ENCODE data around the gene CDYL.
A peak's percentile ranks its signal among the peaks of the same experiment; 100 is the strongest.
"Not testable (repeated sequence)": the region's sequence is repeated elsewhere in the genome, so short reads cannot be mapped to it uniquely, and the experiment has no call there.

Gene CDYL

DNA sequence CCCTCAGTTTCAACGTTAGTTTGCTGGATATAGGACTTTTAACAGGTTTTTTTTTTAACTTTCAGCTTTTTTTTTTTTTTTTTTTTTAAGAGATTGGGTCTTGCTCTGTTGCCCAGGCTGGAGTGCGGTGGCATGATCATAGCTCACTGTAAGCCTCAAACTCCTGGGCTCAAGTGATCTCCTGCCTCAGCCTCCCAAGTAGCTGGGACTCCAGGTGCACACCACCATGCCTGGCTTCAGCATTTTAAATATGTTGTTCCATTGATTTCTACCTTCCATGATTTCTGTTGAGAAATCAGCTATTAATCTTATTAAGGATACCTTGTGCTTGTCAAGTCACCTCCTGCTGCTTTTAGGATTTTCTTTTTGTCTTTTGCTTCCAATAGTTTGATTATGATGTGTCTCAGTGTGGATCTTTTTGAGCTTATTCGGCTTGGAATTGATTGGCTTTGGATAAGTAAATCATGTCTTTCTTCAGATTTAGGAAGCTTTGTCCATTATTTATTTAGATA is 52.0 kb downstream of the CDYL start:
- no peak for DNase-seq (ENCODE audit: low read depth)
- TF ChIP-seq, protein P1, sequence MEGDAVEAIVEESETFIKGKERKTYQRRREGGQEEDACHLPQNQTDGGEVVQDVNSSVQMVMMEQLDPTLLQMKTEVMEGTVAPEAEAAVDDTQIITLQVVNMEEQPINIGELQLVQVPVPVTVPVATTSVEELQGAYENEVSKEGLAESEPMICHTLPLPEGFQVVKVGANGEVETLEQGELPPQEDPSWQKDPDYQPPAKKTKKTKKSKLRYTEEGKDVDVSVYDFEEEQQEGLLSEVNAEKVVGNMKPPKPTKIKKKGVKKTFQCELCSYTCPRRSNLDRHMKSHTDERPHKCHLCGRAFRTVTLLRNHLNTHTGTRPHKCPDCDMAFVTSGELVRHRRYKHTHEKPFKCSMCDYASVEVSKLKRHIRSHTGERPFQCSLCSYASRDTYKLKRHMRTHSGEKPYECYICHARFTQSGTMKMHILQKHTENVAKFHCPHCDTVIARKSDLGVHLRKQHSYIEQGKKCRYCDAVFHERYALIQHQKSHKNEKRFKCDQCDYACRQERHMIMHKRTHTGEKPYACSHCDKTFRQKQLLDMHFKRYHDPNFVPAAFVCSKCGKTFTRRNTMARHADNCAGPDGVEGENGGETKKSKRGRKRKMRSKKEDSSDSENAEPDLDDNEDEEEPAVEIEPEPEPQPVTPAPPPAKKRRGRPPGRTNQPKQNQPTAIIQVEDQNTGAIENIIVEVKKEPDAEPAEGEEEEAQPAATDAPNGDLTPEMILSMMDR (conservative IDR thresholded peaks at IDR 0.05; ENCODE audit: low read depth, low read length): no peak
- H3K4me3 ChIP-seq (ENCODE audit: low read depth, low read length): no peak overlapping the region

DNA sequence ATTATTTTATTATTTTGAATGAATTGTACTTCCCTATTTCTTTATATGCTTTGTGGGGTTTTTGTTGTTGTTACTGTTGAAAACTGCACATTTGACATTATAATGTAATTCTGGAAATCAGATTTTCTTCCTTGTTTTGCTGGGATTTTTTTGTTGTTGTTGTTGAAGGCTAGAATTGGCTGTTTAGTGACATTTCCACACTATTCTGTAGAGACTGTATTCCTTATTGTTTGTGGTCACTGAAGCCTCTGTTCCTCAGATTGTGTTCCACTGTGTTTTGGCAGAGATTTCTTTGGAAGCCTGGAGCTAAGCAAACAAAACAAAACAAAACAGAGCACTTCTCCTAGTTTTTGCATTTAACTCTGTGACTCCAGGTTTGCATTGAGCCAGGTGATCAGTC is 52.9 kb downstream of the CDYL start:
- TF ChIP-seq, protein P1 (conservative IDR thresholded peaks at IDR 0.05; ENCODE audit: low read depth, low read length): no peak
- H3K4me3 ChIP-seq (ENCODE audit: low read depth, low read length): no peak overlapping the region
- DNase-seq (ENCODE audit: low read depth): no peak

DNA sequence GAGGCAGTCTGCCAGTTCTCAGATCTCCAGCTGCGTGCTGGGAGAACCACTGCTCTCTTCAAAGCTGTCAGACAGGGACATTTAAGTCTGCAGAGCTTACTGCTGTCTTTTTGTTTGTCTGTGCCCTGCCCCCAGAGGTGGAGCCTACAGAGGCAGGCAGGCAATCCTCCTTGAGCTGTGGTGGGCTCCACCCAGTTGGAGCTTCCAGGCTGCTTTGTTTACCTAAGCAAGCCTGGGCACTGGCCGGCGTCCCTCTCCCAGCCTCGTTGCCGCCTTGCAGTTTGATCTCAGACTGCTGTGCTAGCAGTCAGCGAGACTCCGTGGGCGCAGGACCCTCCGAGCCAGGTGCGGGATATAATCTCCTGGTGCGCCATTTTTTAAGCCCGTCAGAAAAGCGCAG is 59.3 kb downstream of the CDYL start:
- H3K4me3 ChIP-seq (ENCODE audit: low read depth, low read length); DNase-seq (ENCODE audit: low read depth): not testable (repeated sequence)

DNA sequence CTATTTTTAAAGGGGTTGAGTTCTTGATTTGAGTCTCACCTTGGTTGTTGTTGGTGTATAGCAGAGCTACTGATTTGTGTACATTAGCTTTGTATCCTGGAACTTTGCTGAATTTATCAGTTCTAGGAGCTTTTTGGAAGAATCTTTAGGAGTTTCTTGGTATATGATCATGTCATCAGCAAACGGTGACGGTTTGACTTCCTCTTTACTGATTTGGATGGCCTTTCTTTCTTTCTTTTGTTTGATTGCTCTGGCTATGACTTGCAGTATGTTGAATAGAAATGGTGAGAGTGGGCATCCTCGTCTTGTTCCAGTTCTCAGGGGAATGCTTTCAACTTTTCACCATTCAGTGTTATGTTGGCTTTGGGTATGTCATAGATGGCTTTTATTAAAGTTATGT is 64.0 kb downstream of the CDYL start:
- H3K4me3 ChIP-seq (ENCODE audit: low read depth, low read length): no peak overlapping the region
- no peak for DNase-seq (ENCODE audit: low read depth)
- TF ChIP-seq, protein P1 (conservative IDR thresholded peaks at IDR 0.05; ENCODE audit: low read depth, low read length): no peak

DNA sequence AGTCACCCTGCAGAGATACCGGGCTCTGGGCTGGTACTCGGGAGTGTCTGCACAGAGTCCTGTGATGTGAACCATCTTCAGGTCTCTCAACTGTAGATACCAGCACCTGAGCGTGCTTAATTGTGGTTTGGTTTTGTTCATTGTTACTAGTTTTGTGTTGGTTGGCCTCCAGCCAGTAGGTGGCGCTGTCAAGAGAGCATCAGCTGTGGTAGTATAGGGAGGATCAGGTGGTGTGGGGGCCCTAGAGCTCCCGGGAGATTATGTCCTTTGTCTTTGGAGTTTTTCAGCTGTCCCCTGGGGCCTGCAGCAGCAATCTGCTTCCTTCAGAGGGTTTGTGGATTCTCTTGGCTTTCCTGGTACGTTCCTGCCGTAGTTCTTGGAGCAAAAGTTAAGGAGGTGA is 67.9 kb downstream of the CDYL start:
- DNase-seq (ENCODE audit: low read depth): no peak
- TF ChIP-seq, protein P1 (conservative IDR thresholded peaks at IDR 0.05; ENCODE audit: low read depth, low read length): peak; percentile 22
- no peak overlapping the region for H3K4me3 ChIP-seq (ENCODE audit: low read depth, low read length)

DNA sequence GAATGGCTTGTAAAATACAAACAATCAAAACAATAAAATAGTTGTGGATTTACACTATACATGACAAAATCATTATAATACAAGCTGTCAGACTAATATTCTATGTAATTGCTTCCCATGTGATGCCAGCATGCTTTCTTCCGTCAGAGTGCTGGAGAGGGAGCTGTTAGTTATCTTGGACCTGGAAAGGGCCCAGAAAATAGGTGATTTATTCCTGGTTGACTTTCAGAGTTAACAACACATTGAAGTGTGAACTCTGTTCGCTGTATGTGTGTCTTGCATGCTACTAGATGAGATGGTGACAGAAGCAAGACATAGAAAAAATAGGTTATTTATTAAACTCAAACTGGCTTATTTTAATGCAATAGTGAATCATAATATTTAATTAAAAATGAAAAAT is 70.2 kb downstream of the CDYL start:
- no peak overlapping the region for H3K4me3 ChIP-seq (ENCODE audit: low read depth, low read length)
- DNase-seq (ENCODE audit: low read depth): no peak
- TF ChIP-seq, protein P1 (conservative IDR thresholded peaks at IDR 0.05; ENCODE audit: low read depth, low read length): no peak

DNA sequence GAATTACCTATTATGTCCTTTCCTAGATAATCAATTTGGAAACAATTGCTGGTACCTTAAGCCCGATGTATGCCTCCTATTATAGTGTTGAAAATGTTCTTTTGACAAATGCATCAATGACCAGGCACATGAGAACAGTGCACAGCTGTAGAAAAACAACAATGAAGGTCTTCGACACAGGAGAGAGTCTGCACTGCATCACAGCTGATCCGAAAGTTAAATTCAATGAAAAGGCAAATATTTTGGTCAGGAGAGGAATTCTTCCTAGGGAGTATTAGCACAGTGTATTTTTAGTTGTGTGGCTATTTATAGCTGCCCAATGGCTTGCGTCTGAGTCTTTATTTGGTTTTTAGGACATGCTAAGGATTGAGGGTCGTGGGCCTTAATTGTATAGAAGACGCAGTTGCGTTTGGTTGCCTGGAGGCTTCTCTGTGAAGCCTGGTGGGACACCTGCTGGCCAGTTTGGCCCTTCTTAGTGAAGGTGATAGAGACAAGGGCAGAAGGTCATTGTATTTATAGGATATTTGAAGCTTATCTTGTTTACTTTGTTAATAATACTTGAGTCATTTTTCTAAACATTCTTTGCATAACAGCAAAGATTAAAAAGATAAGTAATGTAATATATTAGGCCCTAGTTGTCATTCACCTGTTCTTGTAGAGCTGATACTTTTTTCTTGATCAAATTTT is 72.3 kb downstream of the CDYL start:
- no peak overlapping the region for H3K4me3 ChIP-seq (ENCODE audit: low read depth, low read length)
- DNase-seq (ENCODE audit: low read depth): peak; percentile 38

More for the DNA sequence above, 72.3 kb downstream of the CDYL start:
- TF ChIP-seq, protein P1 (conservative IDR thresholded peaks at IDR 0.05; ENCODE audit: low read depth, low read length): peak; percentile 60
